ENCODE results near the gene EMID1.

GRCh38 chr22:29263791-29264276 is 58.1 kb downstream of the EMID1 start:
- TF ChIP-seq CTCF (IDR thresholded peaks at IDR 0.05; ENCODE audit: low read depth, low read length), result no peak
- no peak for TF ChIP-seq MAX (IDR thresholded peaks at IDR 0.05; ENCODE audit: low read depth, low read length)
- TF ChIP-seq POLR2A (IDR thresholded peaks at IDR 0.05; ENCODE audit: extremely low read depth, insufficient read length), result no peak

All from NB4 (cell line).